K562 (cell line): Measurements from ENCODE around the gene ROBO3. TPM values are rescaled to one million over a fixed set of nuclear protein-coding genes. Genes with fewer than 3 reads are reported as not detected.

ENCODE experiments used
- ATAC-seq: fragments of 200-7000 bp; cut with Tn5 transposase; 3 replicates; pipeline ENCODE4 v1.9.1; 2020; ENCODE audit warnings: moderate library complexity
- BruUV-seq: library from RNA; stranded (reverse); fragments of 400-500 nt; replicated peaks from 2 replicates; lab custom pipeline; 2021; lab: Mats Ljungman, UMichigan
- CTCF ChIA-PET: fragments of 300-600 bp; formaldehyde crosslinking; extraction: SDS; loops from one replicate; lab custom pipeline; 2021; ENCODE audit warnings: low intra/inter-chr PET ratio; lab: Yijun Ruan, JAX
- POLR2A ChIA-PET: fragments of 300-600, 350-650 bp; sonication (Branson Sonifier 250); formaldehyde crosslinking; extraction: SDS; loops from one replicate; lab custom pipeline; 2021; ENCODE audit warnings: antibody characterized with exemption, inconsistent platforms; lab: Yijun Ruan, JAX
- DNase-seq, 4 experiments: peaks; one replicate each; pipeline versions ENCODE4 v3.0.0 to v3.0.0-alpha.2; 2011 to 2018; ENCODE audit warnings: low spot score in 3 of 4, mixed read lengths in 3 of 4; ENCODE audit errors: extremely low read depth in 1 of 4
- FAIRE-seq: peaks from 2 replicates; lab custom pipeline; 2011; peaks lifted over from hg19 to GRCh38; lab: Jason Lieb, UNC
- H2AFZ ChIP-seq: 2 replicates; pipeline ENCODE4 v1.6.0; 2011; ENCODE audit warnings: low read depth, low read length, control low read depth, inconsistent platforms
- H3K27ac ChIP-seq: fragments of 200-600 bp; 3 replicates; pipeline ENCODE4 v1.8.0; 2011; ENCODE audit warnings: low read depth, mild to moderate bottlenecking, control low read depth, inconsistent platforms, low read length, moderate library complexity, mixed read lengths; ENCODE audit errors: extremely low read depth
- H3K27me3 ChIP-seq, 2 experiments: fragments of 300-600 bp in 1 of 2; 2 replicates in 1 of 2; 3 replicates in 1 of 2; pipeline versions ENCODE4 v1.6.0 to v1.8.0; 2011; ENCODE audit warnings: inconsistent platforms in 2 of 2, low read length in 2 of 2, mild to moderate bottlenecking in 1 of 2, mixed read lengths in 1 of 2, moderate library complexity in 1 of 2; ENCODE audit not compliant: control insufficient read depth in 2 of 2, insufficient read depth in 2 of 2
- H3K36me3 ChIP-seq: fragments of 300-600 bp; 3 replicates; pipeline ENCODE4 v1.8.0; 2011; ENCODE audit warnings: mild to moderate bottlenecking, low read length, inconsistent platforms; ENCODE audit not compliant: control insufficient read depth, insufficient read depth
- H3K4me1 ChIP-seq, 2 experiments: fragments of 200-600 bp in 1 of 2; replicated peaks in 1 of 2; 2 replicates in 1 of 2; 3 replicates in 1 of 2; pipeline versions ENCODE4 v1.5.1 to v1.8.0; 2011; ENCODE audit warnings: inconsistent platforms in 2 of 2, low read length in 2 of 2, mild to moderate bottlenecking in 1 of 2, mixed read lengths in 1 of 2, moderate library complexity in 1 of 2; ENCODE audit not compliant: control insufficient read depth in 2 of 2, insufficient read depth in 2 of 2
- H3K4me2 ChIP-seq: 2 replicates; pipeline ENCODE4 v1.6.1; 2011; ENCODE audit warnings: low read length, control low read depth, inconsistent platforms, mixed read lengths; ENCODE audit not compliant: insufficient read depth
- H3K4me3 ChIP-seq: fragments of 200-600 bp; sonication (generic), shearing (Covaris generic); 2 replicates; pipeline ENCODE4 v1.5.1; 2016; ENCODE audit warnings: control low read depth, inconsistent platforms
- H3K79me2 ChIP-seq: fragments of 200-600 bp; 3 replicates; pipeline ENCODE4 v1.8.0; 2011; ENCODE audit warnings: low read length, inconsistent platforms; ENCODE audit not compliant: control insufficient read depth, insufficient read depth
- H3K9ac ChIP-seq, 2 experiments: 2 replicates each; pipeline versions ENCODE4 v1.6.0 to v1.6.1; 2011; ENCODE audit warnings: low read depth in 2 of 2, low read length in 2 of 2, control low read depth in 1 of 2, inconsistent platforms in 1 of 2, mild to moderate bottlenecking in 1 of 2, mixed read lengths in 1 of 2; ENCODE audit not compliant: insufficient read depth in 1 of 2
- H3K9me1 ChIP-seq: one replicate; pipeline ENCODE4 v1.6.0; 2011; ENCODE audit warnings: inconsistent platforms, mild to moderate bottlenecking, low read length, moderate library complexity; ENCODE audit not compliant: control insufficient read depth, insufficient read depth
- H3K9me3 ChIP-seq: replicated peaks from 2 replicates; pipeline ENCODE4 v1.5.1; 2011; ENCODE audit warnings: low read depth, low read length, inconsistent platforms; ENCODE audit not compliant: control insufficient read depth, insufficient read depth
- H4K20me1 ChIP-seq: replicated peaks from 2 replicates; pipeline ENCODE4 v1.6.1; 2011; ENCODE audit warnings: low read length, inconsistent platforms, mixed read lengths; ENCODE audit not compliant: control insufficient read depth, insufficient read depth
- CXXC5 ChIP-seq: fragments of 250-450 bp; sonication (Bioruptor Pico); IDR thresholded peaks from 2 replicates; pipeline ENCODE4 v1.8.0; 2022; ENCODE audit warnings: inconsistent platforms, mild to moderate bottlenecking, moderate library complexity
- E2F1 ChIP-seq: sonication (generic); formaldehyde crosslinking; IDR thresholded peaks from 2 replicates; pipeline ENCODE4 v1.8.1; 2023; ENCODE audit warnings: mild to moderate bottlenecking, missing genetic modification reagents, moderate library complexity
- E2F6 ChIP-seq, 2 experiments: IDR thresholded peaks; 2 replicates each; pipeline ENCODE4 v1.6.1; 2011; ENCODE audit warnings: borderline replicate concordance in 1 of 2, control low read depth in 1 of 2, low read depth in 1 of 2, low read length in 1 of 2, mild to moderate bottlenecking in 1 of 2, mixed read lengths in 1 of 2, moderate library complexity in 1 of 2; ENCODE audit not compliant: insufficient read depth in 1 of 2, insufficient read length in 1 of 2, poor library complexity in 1 of 2, severe bottlenecking in 1 of 2; ENCODE audit errors: extremely low read depth in 1 of 2
- PHF21A ChIP-seq: fragments of 450-650 bp; IDR thresholded peaks from 2 replicates; pipeline ENCODE4 v1.6.1; 2017; ENCODE audit warnings: low read depth, borderline replicate concordance
- SMC3 ChIP-seq: conservative IDR thresholded peaks from 2 replicates; pipeline ENCODE4 v1.6.1; 2011; ENCODE audit warnings: low read depth, low read length, improper control_type of control experiment; ENCODE audit not compliant: insufficient read depth
- TEAD1 ChIP-seq, 2 experiments: fragments of 450-650 bp in 1 of 2; sonication (generic) in 1 of 2; formaldehyde crosslinking; IDR thresholded peaks; 2 replicates each; pipeline versions ENCODE4 v1.4.0 to v1.8.0; 2020 to 2022; ENCODE audit warnings: mild to moderate bottlenecking in 2 of 2, missing genetic modification reagents in 1 of 2
- TFAP4 ChIP-seq: sonication (generic); formaldehyde crosslinking; IDR thresholded peaks from 2 replicates; pipeline ENCODE4 v1.8.0; 2022; ENCODE audit warnings: missing genetic modification reagents, mild to moderate bottlenecking, moderate library complexity, borderline replicate concordance
- ZEB2 ChIP-seq: fragments of 450-650 bp; IDR thresholded peaks from 2 replicates; pipeline ENCODE4 v1.6.1; 2016
- ZNF609 ChIP-seq: sonication (generic); formaldehyde crosslinking; IDR thresholded peaks from 2 replicates; pipeline ENCODE4 v1.8.1; 2023; ENCODE audit warnings: missing genetic modification reagents, mild to moderate bottlenecking, borderline replicate concordance
- WGBS: fragments of 100-300 bp; shearing (Covaris generic); methylation state at CpG from one replicate; pipeline ENCODE4 v1.1.6; 2016; ENCODE audit warnings: low coverage, mixed read lengths; ENCODE audit not compliant: insufficient coverage; ENCODE audit errors: missing lambda C conversion rate; 5-methylcytosine and 5-hydroxymethylcytosine counted together
- in situ Hi-C: fragments of 300-500 bp; cut with MboI; formaldehyde crosslinking; loops from 4 replicates; pipeline ENCODE4 v1.15.0; 2018; ENCODE audit warnings: inconsistent platforms, mixed read lengths
- intact Hi-C: fragments of 100-400 bp; cut with micrococcal nuclease; formaldehyde crosslinking; loops from 2 replicates; pipeline ENCODE4 v1.14.2; 2022
- polyA plus RNA-seq, 8 experiments: library from polyadenylated mRNA; depleted of rRNA in 4 of 8; stranded (reverse) in 5 of 8; unstranded in 3 of 8; fragments of >200 nt; fragmentation: Nextera tagmentation in 2 of 8; fragmentation: Illumina TruSeq in 1 of 8; extraction: Ambion mirVana in 2 of 8; extraction: Trizol in 1 of 8; gene quantifications; 2 replicates each; pipeline versions ENCODE4 v1.2.1 to v1.2.3, GENCODE V29; 2011 to 2014; ENCODE audit warnings: inconsistent platforms in 1 of 8, missing spikeins in 1 of 8
- total RNA-seq, 7 experiments: library from RNA; depleted of rRNA in 6 of 7; stranded (reverse); fragments of >200 nt in 6 of 7; fragmentation: Illumina TruSeq in 2 of 7; extraction: Trizol in 2 of 7; gene quantifications; 2 replicates each; pipeline versions ENCODE4 v1.2.1 to v1.2.3, GENCODE V29; 2011 to 2021; ENCODE audit warnings: low replicate concordance in 1 of 7

Gene ROBO3
- total and polyA plus RNA-seq, 9 of the 15 experiments (the other 6 are each of a cell fraction or from before 2014, with no cell fraction given): 0.29 to 1.4 (median 0.97) TPM; not detected in 2

- FAIRE-seq: peak; percentile 52
- Histone ChIP-seq H3K4me2 (peak overlapping the region; percentile 15; the same call in 1 of the 2 replicates), H3K9me1 (peaks cover 3% of the 10 kb centered on the region)
- TF ChIP-seq E2F6 (IDR thresholded peaks at IDR 0.05; ENCODE audit: borderline replicate concordance in 1 of 2, extremely low read depth in 1 of 2, insufficient read depth in 1 of 2, insufficient read length in 1 of 2, low read depth in 1 of 2, low read length in 1 of 2, poor library complexity in 1 of 2, severe bottlenecking in 1 of 2): peak; percentile 81 to 94
- peak; percentile 47; the same call in 1 of the 2 replicates for TF ChIP-seq CXXC5 (CRISPR knock-in tag)
- 0 out of 2 replicates have a peak, but pooled peaks have one; percentile 23 for TF ChIP-seq E2F1 (CRISPR knock-in tag)
- no peak for TF ChIP-seq ZNF609 (CRISPR knock-in tag)
- no peak for TF ChIP-seq ZEB2
- TF ChIP-seq SMC3: peak; percentile 42; the same call in 1 of the 2 replicates
- no peak for TF ChIP-seq PHF21A
- TF ChIP-seq TEAD1 (CRISPR knock-in tag; IDR thresholded peaks at IDR 0.05): peak in 1 of 2 experiments; percentile 25; a peak in 1 of 4 replicates
- peak; percentile 63; the same call in 1 of the 2 replicates for TF ChIP-seq TFAP4 (CRISPR knock-in tag)
Observed at GRCh38 chr11:124865902-124866851, 945 bp downstream of the ROBO3 start.

More at GRCh38 chr11:124865902-124866851, 945 bp downstream of the ROBO3 start:
- no peak overlapping the region; the same call in 2 of the 3 replicates for H3K27ac ChIP-seq
- ChIA-PET CTCF (interaction anchor here (0.5 to 2.2 kb wide), 6 partner anchors 29 to 1222 kb away, joined by 3 to 17 read pairs (median 6); no protein-coding TSS in a partner anchor), POLR2A (interaction anchor here (0.6 to 1.0 kb wide), 4 partner anchors 10 to 712 kb away, joined by 3 to 5 read pairs (median 3); no protein-coding TSS in a partner anchor)
- 0 out of 4 replicates have a peak overlapping the region, but pooled peaks of 1 of the 2 experiments have one; percentile 17 for H3K9ac ChIP-seq
- DNase-seq (peak; percentile 58 to 85 (median 84)), ATAC-seq (peak; percentile 91)
- BruUV-seq: no TSS peak
- H2AFZ ChIP-seq: no peak overlapping the region
- H3K36me3 ChIP-seq: no peaks in the 10 kb centered on the region
- intact Hi-C loops: loop anchor here (1.0 to 10.0 kb wide), 3 partner anchors 29 to 801 kb away; no protein-coding TSS in a partner anchor
- H3K27me3 ChIP-seq: peaks cover 30 to 82% of the 10 kb centered on the region in 2 experiments
- H3K9me3 ChIP-seq: no peaks in the 10 kb centered on the region
- in situ Hi-C loops: loop anchor here (25.0 kb wide), 1 partner anchor 804 kb away; no protein-coding TSS in a partner anchor
- 6% methylated on average over 60 of the region's 62 CpGs for WGBS
- H4K20me1 ChIP-seq: no peaks in the 10 kb centered on the region; the same call in none of the 2 replicates
- H3K4me1 ChIP-seq: peaks cover 5 to 22% of the 10 kb centered on the region in 2 experiments; a peak in 2 of 5 replicates
- H3K79me2 ChIP-seq: no peaks in the 10 kb centered on the region
- no peak overlapping the region for H3K4me3 ChIP-seq
